ENCODE measurements around the gene USP9X. TPM values are rescaled to one million over a fixed set of nuclear protein-coding genes. Genes with fewer than 3 reads are reported as not detected.

The USP9X gene
- polyA plus RNA-seq, 1 experiment = 18.9 TPM

GRCh38 chrX:41258226-41258625, 173.0 kb downstream of the USP9X start:
- DNase-seq (ENCODE audit: low read depth) = no peak
- ChIA-PET CTCF (interaction anchor here (0.6 kb wide), 1 partner anchor 78 kb away, joined by 3 read pairs; no protein-coding TSS in a partner anchor), POLR2A (no interaction called here)
- H3K36me3 ChIP-seq (ENCODE audit: control insufficient read depth, insufficient read depth, low read length) = no peaks in the 10 kb centered on the region
- TF ChIP-seq CTCF (IDR thresholded peaks at IDR 0.05; ENCODE audit: insufficient read depth, low read depth, low read length) = no peak
- no peak overlapping the region for H3K4me3 ChIP-seq (ENCODE audit: low read depth, low read length)
- H3K27me3 ChIP-seq (ENCODE audit: control insufficient read depth, insufficient read depth, low read length) = no peaks in the 10 kb centered on the region

GRCh38 chrX:41258871-41259270, 173.6 kb downstream of the USP9X start:
- TF ChIP-seq CTCF (IDR thresholded peaks at IDR 0.05; ENCODE audit: insufficient read depth, low read depth, low read length) = no peak
- Histone ChIP-seq H3K4me3 (ENCODE audit: low read depth, low read length) (no peak overlapping the region), H3K36me3 (ENCODE audit: control insufficient read depth, insufficient read depth, low read length) (no peaks in the 10 kb centered on the region), H3K27me3 (ENCODE audit: control insufficient read depth, insufficient read depth, low read length) (no peaks in the 10 kb centered on the region)
- DNase-seq (ENCODE audit: low read depth) = no peak
- CTCF ChIA-PET = interaction anchor here (1.6 kb wide), 1 partner anchor 78 kb away, joined by 7 read pairs; no protein-coding TSS in a partner anchor
- POLR2A ChIA-PET = no interaction called here

- ChIA-PET CTCF (interaction anchor here (0.7 to 1.6 kb wide), 2 partner anchors 30 to 79 kb away, joined by 5 to 7 read pairs; no protein-coding TSS in a partner anchor), POLR2A (no interaction called here)
- H3K27me3 ChIP-seq (ENCODE audit: control insufficient read depth, insufficient read depth, low read length) = no peaks in the 10 kb centered on the region
- TF ChIP-seq CTCF (IDR thresholded peaks at IDR 0.05; ENCODE audit: insufficient read depth, low read depth, low read length) = no peak
- H3K36me3 ChIP-seq (ENCODE audit: control insufficient read depth, insufficient read depth, low read length) = no peaks in the 10 kb centered on the region
- no peak for DNase-seq (ENCODE audit: low read depth)
- no peak overlapping the region for H3K4me3 ChIP-seq (ENCODE audit: low read depth, low read length)
These were observed 174.3 kb downstream of the USP9X start for GRCh38 chrX:41259516-41259915.

GRCh38 chrX:41265615-41266014, 180.4 kb downstream of the USP9X start:
- POLR2A ChIA-PET = no interaction called here
- CTCF ChIA-PET = interaction anchor here (0.8 kb wide), 1 partner anchor 13 kb away, joined by 3 read pairs; no protein-coding TSS in a partner anchor
- no peak for DNase-seq (ENCODE audit: low read depth)
- TF ChIP-seq CTCF (IDR thresholded peaks at IDR 0.05; ENCODE audit: insufficient read depth, low read depth, low read length) = no peak
- Histone ChIP-seq H3K36me3 (ENCODE audit: control insufficient read depth, insufficient read depth, low read length) (no peaks in the 10 kb centered on the region), H3K4me3 (ENCODE audit: low read depth, low read length) (no peak overlapping the region), H3K27me3 (ENCODE audit: control insufficient read depth, insufficient read depth, low read length) (no peaks in the 10 kb centered on the region)

- no peak for TF ChIP-seq CTCF (IDR thresholded peaks at IDR 0.05; ENCODE audit: insufficient read depth, low read depth, low read length)
- Histone ChIP-seq H3K4me3 (ENCODE audit: low read depth, low read length) (no peak overlapping the region), H3K36me3 (ENCODE audit: control insufficient read depth, insufficient read depth, low read length) (no peaks in the 10 kb centered on the region), H3K27me3 (ENCODE audit: control insufficient read depth, insufficient read depth, low read length) (no peaks in the 10 kb centered on the region)
- no peak for DNase-seq (ENCODE audit: low read depth)
- ChIA-PET POLR2A (no interaction called here), CTCF (no interaction called here)
These were observed 188.4 kb downstream of the USP9X start for GRCh38 chrX:41273638-41274037.
